Sigmoid colon (tissue), 4 donors: ENCODE results near the gene GRB10.

ENCODE experiments used
- CTCF ChIP-seq, 4 experiments: fragments of 450-650 bp in 3 of 4; fragments of 200-600 bp in 1 of 4; IDR thresholded peaks; one replicate each; pipeline ENCODE4 v1.5.1; 2016 to 2019; ENCODE audit warnings: antibody characterized with exemption in 4 of 4, mild to moderate bottlenecking in 3 of 4, moderate library complexity in 2 of 4
- POLR2A ChIP-seq, 2 donors: fragments of 450-650 bp; IDR thresholded peaks; one replicate each; pipeline ENCODE4 v1.6.1; 2016; ENCODE audit warnings: antibody characterized with exemption in 2 of 2, mild to moderate bottlenecking in 2 of 2, moderate library complexity in 2 of 2
- POLR2AphosphoS5 ChIP-seq, 4 donors: sonication (generic); formaldehyde crosslinking; IDR thresholded peaks; one replicate each; pipeline ENCODE4 v1.6.1; 2017; ENCODE audit warnings: antibody characterized with exemption in 4 of 4

- TF ChIP-seq POLR2A (IDR thresholded peaks at IDR 0.05): no peak
- TF ChIP-seq CTCF (IDR thresholded peaks at IDR 0.05): no peak
- TF ChIP-seq POLR2AphosphoS5 (IDR thresholded peaks at IDR 0.05): no peak
Measured at GRCh38 chr7:50775836-50776235, 6.9 kb downstream of the GRB10 start.
